HG03439 (cell line): ENCODE measurements around the gene LBX2.

Experiments
- ATAC-seq: cut with Tn5 transposase; IDR thresholded peaks from one replicate; pipeline ENCODE4 v1.9.1; 2021; ENCODE audit warnings: mild to moderate bottlenecking, moderate library complexity; ENCODE audit not compliant: unreplicated experiment

The LBX2 gene

DNA sequence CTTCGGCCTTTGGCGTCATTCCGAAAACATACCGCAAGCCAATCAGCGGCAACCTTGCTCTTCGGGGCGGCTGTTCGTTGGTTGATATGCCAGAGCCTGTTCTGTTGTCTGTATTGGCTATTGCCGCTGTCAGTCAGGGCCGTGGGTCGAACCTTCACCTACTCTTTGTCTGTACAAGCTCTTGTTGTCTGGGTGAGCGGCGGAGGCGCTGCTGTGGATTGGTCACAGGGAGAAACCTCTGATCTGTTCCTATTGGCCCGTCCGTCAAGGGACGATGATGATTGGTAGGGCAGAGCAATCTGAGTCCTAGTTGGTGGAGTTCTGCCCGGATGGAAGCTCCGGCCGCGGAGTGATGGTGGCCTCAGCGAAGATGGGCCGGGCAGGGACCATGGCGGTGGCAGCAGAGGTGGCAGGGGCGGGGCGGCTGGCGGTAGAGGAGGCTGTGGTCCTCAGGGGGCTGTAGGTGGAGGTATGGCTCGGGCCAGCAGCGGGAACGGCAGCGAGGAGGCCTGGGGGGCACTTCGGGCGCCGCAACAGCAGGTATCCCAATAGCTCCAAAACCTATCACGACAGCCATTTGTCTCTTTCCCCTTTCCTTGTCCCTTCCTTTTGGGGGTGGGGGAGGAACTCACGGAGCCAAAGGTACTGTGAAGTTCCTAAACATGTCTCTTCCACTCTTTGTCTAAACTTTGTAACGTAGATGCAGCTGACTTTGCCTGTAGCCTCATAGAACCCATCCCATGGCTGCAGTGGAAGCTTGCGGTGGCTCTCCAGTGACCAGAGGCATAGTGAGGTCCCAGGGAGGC, 41.1 kb downstream of the LBX2 start, which contains the start of gene WBP1:
WBP1 (plus strand) TSS at position 307 of the 806 bp plus-strand sequence; CDS start at position 472, 165 bp downstream.
- peak; percentile 85 for ATAC-seq

DNA sequence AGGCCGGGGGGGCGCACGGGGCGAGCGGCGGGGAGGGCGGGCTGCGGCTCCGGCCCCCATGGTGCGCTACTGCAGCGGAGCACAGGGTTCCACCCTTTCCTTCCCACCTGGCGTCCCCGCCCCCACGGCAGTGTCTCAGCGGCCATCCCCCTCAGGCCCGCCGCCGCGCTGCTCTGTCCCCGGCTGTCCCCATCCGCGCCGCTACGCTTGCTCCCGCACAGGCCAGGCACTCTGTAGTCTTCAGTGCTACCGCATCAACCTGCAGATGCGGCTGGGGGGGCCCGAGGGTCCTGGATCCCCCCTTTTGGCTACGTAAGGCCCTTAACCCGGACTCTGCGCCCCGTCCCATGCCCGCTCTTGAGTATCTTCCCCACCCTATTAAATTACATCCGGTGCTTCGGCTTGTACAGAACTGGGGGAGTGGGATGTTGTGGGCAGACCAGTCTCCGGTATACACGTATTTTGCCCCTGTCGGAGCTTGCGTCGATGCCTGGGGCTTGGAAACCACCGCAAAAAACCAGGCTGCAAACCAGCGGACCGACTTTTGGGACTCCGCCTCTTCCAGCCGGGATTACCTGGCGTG, 41.8 kb downstream of the LBX2 start:
- ATAC-seq: peak; percentile 29

DNA sequence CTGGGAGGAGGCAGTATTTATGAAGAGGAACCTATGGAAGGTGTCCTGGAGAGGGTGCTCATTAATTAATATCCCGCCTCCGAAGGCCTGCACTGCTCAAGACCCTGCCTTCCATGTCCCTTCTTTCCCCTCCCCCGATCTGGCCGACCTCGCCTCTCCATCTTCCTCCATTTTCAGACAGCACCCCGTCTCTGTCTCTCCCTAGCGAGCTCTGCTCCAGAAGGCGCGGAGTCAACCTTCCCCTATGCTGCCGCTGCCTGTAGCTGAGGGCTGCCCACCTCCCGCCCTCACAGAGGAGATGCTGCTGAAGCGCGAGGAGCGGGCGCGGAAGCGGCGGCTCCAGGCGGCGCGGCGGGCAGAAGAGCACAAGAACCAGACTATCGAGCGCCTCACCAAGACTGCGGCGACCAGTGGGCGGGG, 42.3 kb downstream of the LBX2 start:
- ATAC-seq: no peak

DNA sequence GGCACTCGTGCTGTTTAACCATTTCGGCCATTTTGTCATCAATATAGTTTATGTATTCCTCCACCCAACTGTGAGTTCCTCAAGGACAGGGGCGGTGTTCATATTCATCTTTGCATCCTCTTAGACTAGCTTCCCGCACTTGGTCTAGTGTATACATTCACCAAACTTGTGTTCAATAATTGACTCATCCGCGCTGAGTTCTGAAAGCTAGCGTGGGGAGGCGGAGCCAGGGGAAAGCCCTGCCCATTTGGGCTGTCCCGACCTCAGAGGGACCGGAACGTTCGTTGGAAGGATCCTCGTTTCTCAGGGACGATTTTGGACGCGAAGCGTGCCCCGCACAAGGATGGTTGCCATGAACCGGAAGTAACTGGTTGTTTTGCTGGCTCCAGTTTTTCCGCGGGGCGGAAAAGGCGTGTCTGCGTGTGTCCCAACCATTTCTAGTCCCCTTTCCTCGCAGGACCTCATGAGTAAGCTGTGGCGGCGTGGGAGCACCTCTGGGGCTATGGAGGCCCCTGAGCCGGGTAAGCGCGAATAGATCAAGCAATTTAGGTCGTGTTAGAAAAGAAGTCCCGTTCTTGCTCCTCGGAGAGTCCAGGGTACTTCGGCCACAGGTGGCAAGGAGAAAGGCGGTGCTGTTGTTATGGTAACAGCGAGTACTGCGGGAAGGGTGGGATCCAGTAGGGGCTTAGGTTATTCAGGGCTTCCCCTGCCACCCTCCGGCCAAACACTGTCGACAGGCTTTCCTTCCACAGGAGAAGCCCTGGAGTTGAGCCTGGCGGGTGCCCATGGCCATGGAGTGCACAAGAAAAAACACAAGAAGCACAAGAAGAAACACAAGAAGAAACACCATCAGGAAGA, 44.5 kb downstream of the LBX2 start, which contains the start of gene INO80B:
INO80B (plus strand) TSS at position 434 of the 858 bp plus-strand sequence; CDS start at position 464, 30 bp downstream.
- ATAC-seq: peak; percentile 41

DNA sequence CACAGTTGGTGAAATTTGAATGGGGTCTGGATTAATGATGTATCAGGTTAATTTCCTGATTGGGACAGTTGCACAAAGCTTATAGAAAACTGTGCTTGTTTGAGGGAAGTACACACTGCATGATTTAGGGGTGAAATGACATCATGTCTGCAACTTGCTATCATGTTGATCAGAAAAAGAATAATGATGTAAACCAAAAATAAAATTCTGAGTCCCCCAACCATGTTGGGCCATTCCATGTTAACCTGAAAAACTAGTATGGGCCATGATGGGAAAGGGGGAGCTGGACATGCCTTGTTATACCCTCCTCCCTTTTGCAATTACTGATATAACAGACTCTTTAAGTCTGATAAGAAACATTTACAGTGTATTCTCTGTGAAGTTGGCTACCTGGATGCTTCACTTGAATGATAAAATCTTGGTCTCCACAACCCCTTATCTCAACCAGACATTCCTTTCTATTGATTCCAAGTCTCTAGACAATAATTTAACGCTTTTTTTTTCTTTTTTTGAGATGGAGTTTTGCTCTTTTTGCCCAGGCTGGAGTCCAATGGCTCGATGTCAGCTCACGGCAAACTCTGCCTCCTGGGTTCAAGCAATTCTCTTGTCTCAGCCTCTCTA, 48.7 kb downstream of the LBX2 start:
- ATAC-seq: no peak

DNA sequence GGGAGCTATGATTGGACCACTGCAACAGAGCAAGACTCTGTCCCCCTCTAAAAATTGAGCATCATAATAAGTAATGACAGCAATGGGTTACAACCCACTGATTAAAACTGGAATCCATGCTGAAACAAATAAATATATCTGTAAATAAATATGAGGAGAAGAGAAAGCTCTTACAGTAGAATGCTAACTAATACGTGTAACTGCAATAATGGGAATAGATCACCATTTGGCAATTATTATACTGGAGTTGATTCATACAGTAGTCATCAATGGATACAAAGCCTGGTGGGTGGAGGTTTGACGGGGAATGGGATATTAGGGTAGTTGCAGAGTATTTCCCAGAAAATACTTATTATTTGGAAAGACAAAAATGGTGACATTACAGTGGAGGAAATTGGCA, 50.6 kb downstream of the LBX2 start:
- no peak for ATAC-seq
